GM19240 (cell line): ENCODE measurements around the gene CRTAC1.
A peak's percentile ranks its signal among the peaks of the same experiment; 100 is the strongest.

Experiments
- DNase-seq: peaks from one replicate; pipeline ENCODE4 v3.0.0; 2011; ENCODE audit warnings: low spot score; ENCODE audit not compliant: insufficient read length

The CRTAC1 gene

DNA sequence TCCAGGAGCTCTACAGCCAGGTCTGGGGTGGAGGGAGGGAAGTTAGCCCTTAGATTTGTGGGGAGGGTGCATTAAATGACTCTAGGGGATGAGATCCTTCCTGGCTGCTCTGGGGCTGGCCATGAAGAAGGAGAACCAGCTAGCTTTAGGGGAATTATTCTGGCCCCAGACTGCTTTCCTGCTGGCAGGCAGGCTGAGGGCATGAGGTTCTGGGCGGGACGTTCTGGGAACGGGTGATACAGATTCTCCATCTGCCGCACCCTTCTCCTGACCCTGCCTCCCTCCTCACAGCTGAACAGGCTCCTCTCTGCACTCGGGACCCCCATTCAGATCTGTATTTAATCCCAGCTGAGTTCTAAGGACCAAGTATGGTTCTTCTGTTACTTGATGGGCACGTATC lies 156.9 kb downstream of the CRTAC1 start:
- no peak for DNase-seq

DNA sequence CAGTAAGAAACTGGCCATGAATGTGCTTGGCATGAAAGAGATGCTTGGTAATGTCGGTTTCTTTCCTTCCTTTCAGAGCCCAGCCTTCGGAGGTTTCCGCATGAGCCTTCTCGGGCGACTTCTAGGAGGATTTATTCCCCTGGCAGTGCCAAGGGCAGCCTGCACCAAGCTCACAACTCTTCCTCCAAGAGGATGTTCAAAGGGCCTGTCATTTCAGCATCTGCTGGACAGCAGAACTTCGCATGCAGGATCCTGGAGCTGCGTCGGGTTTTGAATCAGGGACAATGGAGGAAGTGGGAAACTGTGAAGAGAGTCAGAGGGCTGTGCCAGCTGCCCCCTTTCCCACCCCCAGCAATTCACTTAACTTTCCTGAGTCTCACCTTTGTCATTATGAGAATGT lies 159.4 kb downstream of the CRTAC1 start:
- no peak for DNase-seq

DNA sequence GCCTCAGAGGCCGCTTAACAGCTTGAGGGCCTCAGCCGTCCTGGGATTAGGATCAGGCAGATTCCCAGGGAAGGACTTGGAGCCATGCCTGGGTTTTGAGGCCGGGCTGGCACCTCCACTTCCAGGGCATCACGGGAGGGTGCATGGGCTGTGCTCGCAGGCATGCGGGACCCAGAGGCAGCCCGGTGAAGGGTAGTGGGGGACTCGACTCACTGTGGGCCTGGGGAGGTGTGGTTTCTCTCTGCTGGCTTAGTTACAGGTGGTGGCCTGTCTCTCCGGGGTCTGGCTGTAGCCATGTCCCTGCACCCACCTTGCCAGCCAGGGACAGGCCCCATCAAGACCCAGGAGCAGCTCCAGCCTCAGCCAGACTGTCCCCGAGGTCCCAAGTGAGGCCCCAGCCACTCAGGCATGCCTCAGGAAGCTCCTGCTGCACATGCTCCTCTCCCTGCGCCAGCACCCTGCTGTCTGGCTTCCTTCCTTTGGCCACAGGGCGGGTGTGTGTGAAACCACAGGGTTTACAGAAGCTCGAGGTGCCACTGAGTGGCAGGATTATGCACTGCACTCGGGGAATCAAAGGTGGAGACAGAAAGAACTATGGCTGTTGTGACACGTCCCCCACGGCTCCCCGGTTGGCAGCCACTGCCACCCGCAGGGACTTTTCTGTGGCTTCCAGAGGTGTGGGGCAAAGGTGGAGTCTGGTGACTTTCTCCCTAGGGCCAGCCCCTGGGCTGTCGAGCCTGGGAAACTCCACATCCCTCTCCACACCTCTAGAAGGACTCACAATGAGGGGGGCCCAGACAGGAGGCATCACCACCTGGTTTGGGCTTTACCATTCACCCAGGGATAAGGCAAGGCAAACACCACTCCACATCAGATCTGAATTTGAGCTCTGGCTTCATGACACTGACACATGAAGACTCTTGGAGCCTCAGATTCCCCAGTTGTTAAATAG lies 161.1 kb downstream of the CRTAC1 start:
- DNase-seq: peak; percentile 68

DNA sequence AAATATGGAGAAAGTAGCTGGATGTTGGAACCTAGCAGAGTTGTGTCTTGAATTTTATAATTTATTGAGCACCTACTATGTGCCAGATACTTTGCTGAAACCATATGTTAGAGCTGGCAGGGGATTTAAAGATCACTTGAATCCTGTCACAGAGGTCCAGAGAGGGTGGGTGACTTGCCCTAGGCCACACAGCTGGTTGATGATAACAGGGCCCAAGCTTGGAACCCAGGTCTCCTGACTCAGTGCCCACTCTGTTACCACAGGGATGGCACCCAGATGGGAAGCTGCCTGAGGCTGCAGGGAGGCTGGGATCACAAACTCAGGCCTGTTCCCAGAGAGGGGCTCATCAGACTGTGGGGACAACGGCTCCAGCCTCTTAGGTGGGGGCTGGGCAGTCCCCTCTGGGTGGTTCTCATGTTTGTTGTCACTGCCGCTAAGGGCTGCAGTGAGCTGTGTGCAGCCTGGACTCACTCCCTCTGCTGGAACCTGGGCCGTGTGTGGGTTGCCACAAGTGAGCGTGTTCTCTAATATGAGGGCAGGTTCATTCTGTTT lies 162.2 kb downstream of the CRTAC1 start:
- DNase-seq: no peak

DNA sequence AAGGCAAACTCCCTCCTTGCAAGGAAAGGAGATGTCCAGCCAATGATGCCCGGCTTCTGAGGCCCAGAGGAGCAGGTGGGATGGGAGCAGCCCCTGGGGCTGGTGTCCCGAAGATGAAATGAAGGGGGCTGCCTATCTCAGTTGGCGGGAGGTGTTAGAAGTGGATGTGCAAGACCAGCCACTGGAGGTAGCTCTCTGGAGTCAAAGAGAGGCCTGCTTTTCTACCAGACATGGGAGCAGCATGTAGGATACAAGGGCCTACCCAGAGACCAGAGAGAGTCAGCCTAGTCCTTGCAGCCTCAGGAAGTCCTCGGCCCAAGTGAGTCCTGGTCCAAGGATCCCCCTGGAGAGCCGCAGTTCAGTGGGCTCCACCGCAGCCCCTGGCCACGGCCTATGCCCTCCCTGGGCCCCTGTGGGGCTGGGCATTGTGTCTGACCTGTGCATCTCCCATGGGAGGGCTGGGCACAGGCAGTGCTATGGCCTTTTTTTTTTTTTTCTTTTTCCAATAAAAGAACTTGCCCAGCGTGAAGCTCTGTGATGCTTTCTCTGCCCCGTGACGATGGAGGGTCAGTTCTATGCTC lies 163.1 kb downstream of the CRTAC1 start:
- DNase-seq: no peak

DNA sequence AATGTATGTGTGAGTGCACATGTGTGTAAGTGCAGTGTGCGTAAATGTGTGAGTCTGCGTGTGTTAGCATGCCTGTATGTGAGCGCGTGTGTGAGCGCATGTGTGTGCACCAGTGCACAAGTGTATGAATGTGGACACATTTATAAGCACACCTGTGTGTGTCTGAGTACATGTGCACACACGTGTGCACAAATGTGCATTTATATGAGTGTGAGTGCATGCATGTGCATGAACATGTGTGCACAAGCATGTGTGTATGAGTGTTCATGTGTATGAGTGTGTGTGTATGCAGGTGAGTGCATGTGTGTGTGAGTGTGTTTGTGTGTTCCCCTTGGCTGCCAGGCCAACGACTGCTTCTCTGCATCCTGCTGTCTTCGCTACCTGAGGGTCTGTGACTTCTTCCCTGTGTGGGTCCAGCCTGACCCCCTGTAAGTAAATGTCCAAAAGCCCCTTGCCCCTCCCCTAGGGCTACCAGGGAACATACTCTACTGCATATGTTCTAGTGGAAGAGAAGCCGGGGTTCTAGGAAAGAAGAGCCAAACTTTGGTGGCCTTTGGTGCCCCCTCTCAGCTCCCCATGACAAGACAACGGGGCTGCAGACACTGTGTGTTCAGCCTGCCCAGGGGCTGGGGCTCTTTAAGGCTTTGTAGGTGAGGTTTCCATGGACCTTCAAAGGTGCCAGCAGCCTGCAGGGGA lies 163.7 kb downstream of the CRTAC1 start:
- DNase-seq: no peak

DNA sequence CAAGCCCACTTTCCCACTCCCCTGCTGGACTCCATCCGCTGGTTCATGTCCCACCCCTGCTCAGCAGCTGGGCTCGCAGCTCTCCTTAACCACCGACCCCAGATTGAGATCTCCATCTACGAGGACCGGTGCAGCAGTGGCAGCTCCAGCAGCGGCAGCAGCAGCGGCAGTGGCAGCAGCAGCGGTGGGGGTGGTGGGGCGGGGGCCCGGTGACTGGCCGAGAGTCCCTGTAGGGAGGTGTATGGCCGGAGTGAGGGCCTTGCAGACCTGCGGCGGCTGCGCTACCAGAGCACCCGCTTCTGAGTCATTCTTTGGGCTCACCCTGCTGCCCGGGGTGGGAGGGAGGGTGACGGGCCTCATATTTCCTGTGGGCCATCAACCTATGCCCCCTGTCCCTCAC lies 164.9 kb downstream of the CRTAC1 start:
- DNase-seq: no peak

DNA sequence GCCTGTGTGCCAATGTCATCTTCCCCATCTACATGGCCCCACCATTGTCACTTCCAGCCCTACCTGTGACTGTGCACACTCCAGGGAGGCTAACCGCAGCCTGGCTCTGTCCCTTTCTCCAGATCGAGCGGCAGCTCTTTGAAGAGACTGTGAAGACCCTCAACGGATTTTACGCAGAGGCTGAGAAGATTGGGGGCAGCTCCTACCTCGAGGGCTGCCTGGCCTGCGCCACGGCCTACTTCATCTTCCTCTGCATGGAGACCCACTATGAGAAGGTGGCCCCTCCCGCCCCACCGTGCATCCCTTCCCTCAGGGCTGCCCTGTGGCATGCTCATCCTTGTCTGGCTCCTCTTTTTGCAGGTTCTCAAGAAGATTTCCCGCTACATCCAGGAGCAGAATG lies 166.6 kb downstream of the CRTAC1 start:
- no peak for DNase-seq

DNA sequence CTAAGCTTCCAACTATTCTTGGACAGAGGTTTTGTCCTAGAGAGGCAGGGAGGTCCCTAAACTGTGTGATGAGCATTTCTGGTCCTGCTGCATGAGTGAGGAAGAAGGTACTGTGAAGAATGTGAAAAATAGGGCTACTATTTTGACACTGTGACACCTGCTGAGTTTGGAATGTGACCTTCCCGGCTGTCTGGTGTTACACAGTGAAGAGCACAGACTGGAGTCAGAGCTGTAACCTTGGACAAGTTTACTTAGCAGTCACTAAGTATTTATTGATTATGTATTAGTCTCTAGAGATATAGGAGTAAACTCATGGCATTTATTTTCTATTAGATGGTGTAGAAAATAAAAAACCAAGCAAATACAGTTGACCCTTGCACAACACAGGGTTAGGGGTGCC lies 168.5 kb downstream of the CRTAC1 start:
- DNase-seq: no peak

DNA sequence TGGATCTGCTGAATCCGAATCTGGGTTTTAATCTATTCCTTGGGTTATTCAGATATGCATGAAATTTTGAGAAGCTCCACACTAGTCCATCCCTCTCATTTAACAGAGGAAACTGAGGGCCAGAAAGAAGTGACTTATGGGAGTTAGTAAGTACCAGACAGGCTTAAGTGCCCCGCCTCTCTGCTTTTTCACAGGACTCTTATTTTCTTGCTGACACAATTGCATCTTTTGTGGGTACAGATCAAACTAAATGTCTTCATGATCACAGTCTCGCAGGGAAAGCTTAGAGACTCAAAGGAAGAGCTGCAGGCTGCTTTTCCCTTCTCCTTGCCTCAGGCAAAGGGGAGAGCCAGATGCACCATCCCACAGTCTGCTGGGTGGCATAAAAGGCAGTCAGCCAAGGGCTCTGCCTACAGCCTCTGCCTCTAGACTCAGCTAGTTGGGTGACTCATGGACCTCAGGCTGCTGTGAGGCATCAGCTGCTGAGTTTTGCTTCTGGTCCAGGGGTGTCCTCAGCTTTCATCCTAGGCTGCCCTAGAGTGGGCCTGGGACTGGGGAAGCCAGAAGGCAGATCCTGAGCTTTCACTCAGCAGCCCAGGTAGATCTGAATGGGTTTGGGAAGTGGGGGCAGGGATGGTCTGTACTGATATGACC lies 169.2 kb downstream of the CRTAC1 start:
- DNase-seq: no peak

DNA sequence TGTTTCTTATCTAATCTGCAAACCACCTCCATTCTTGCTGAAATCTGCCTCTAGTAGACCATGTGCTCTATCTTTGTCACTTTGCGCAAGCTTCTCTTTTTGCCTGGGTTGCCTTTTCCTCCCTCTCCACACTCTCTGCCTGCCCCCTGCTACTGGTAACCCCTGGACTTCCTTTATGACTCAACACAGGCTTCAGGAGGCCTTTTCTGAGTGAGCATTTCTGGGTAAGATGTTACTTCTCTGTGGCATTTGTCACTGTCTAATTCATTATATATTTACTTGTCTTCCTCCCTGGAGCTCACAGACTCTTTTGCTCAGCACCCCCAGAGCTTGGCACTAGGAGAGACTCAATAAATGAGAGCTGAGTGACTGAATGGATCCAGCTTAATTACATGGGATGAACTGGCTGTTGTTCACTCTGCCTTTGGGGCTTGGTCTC lies 172.4 kb downstream of the CRTAC1 start:
- DNase-seq: no peak

DNA sequence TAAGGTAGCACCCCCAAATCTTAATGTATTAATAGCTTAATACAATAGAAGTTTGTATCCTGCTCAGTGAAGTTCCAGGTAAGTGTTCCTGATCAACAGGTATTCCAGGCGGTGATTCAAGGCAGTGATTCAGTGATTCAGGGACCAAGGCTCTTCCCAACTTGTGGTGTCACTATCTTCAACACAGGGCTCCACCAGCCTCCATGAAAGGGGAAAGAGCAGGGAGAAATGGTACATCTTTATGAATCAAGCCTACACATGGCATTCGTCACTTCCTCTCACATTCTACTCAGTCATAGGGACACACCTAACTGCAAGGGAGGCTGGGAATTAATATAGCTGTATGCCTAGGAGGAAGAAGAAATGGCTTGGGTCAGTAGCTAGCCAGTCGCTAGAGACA lies 175.7 kb downstream of the CRTAC1 start:
- DNase-seq: no peak

DNA sequence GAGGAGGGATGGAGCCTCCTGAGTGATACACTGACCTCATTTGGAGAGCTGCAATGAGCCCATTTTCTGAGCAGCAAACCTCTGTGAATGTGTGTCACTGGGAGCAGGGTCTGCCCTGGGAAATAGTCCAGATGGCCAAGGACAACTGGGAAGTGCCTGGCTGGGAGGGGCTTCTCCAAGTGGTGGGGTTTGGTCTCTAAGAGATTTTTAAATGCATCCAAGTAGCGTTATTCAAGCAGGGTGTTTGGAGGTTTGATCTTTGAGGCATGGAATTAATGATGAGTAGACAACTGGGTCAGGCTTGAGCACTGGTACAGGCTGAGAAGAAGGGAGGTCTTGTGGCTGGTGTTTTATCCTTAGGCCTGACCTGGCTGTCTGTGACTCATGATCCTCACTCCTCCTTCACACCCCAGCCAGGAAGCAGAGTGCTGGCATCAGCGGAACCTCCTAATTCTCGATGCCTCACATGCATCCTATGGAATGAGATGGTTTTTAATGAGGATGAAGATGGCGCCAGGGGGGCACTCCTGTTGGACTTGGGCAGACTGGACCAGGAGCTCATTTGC lies 177.5 kb downstream of the CRTAC1 start:
- no peak for DNase-seq

DNA sequence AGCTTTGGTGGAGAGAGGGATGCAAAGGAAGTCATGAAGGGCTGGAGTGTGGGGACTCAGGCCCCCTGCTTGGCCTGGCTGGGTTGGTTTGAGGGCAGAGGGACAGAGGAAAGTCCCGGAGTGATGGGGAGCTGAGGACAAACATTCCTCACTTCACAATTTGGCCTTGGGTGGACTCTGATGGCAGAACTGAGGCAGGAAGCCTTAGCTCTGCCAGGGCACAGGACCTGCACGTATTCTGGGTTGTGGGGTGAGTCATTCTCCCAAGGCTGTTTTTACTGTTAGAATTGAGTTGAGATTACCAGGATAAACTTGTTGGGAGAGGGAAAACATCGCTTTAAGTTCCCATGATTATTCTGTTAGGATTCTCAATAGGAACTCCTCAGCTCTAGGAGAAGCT lies 178.1 kb downstream of the CRTAC1 start:
- DNase-seq: no peak

DNA sequence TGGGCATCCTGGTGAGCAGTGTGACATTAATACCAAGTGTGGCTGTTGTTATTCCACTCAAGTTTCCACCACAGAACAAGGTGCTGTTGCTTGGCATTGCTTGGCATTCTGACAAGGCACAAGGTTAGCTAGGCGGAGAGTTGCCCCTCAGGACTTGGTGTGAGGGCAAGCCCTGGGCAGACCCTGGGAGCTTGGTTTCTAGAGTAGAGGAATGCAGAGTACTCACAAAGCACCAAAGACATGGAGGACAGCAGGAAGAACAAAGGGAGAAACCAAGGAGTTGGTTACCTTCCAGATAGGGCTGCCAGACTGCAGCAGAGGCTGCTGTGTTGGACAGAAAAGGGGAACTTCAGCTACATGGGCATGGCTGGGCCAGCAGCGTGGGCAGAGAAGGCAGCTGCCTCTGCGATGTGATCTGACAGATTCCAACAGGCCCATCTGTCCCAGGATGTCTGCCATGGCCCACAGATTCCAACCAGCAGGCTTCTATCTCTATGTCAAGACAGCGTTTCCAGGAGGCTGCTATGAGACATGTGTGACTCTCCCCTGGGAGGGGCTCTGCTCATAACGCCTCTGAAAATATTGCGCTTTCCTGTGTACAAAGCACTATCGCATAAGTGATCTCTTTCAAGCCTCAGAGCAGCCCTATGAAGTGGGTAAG lies 178.9 kb downstream of the CRTAC1 start:
- DNase-seq: no peak

DNA sequence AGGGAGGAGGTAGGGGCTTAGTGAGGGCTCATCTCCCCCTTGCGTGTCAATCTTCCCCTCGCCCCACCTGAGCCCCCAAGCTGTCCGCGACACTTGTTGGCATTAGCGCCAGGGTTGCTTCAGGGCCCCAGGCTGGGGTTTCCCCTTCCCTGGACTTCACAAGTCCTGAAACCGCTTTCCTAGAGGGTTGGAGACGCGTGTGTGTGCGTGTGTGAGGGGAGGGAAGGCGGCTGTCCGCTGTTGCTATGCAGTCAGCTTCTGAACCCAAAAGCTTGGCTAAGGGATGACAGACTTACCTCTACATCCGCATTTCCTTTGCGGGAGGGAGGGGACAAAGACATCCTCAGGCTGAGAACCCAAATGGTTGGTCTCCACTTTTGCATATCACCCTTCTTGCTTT lies 180.0 kb downstream of the CRTAC1 start:
- no peak for DNase-seq

DNA sequence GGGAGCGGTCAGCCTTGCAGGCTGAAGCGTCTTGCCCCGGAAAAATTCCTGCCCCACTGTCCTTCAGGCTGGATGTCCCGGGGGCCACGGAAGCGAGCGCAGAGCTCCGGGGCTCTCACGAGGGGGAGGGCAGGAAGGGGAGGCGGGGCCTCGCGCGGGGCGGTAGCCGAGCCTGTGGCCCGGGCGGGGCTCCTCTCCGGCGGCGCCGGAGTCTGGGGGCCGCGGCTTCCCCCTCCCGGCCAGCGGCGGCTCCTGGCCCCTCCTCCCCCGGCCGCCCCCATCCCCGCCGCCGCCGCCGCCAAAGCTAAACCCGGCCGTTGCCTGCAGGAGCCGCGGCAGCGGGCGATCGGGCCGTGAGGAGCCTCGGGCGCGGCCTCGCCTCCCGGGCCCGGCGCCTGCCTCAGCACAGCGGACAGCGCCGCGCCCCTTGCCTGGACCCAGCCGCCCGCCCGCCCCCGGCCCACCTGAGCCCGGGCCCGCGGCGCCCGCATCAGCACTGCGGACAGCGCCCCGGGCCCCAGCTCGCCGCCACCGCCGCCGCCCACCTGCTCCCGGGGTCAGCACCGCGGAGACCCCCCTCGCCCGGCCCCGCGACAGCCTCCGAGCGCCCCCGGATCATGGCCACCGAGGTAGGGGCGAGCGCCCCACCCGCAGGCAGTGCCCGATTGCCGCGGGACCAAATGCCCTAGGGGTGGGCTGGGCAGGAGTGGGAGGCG lies 180.6 kb downstream of the CRTAC1 start, which contains the start of gene GOLGA7B:
Gene GOLGA7B, plus strand, starts transcription at position 157 of the 716 bp plus-strand sequence. Its CDS starts 461 bp downstream, at position 618.
- peak; percentile 32 for DNase-seq

DNA sequence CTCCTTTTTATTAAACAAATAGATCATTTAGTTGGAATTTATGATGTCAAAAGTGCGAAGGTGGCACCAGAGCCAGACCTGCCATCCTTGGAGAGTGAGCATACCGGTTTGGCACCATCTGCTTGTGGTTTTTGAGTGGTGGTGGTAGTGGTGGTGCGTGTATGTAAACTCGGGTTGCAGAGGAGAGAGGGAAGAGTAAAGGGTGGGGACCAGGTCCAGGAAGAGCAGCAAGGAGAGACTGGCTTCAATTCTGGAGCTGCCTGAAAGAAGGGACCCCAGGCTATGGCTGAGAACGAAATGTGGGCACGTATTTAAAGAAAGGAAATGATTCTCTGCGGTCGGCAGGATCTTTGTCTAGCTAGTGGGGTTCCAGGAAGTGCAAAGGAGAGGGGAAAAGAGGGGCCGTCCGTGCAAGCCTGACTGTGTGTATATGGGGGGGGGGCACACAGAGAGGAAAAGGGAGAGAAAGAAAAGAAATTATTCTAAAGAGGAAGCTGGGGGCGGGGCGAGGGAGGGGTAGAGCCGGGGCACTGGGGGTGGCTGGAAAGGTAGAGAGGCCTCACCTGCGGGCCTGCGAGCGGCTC lies 181.2 kb downstream of the CRTAC1 start:
- DNase-seq: no peak

DNA sequence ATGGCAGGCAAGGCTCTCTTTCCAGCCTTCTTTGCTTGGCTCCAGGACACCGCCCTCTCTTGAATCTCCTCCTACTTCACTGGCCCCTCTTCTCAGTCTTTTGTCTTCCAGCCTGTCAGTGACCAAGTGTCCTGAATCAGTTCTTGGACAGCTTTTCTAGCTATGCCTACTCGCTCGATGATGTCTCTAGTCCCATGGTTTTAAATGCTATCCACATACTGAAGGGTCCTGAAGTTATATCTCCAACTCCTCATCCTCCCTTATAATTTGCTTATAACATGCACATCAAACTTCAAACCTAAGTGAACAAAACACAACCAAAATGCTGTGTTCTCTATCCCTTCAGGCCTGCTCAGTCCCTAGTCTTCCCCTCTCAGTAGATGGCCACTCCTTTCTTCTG lies 185.7 kb downstream of the CRTAC1 start:
- DNase-seq: no peak
